HG02610 (cell line): ENCODE data around the gene BNC2.
"Not testable (repeated sequence)": the region's sequence is repeated elsewhere in the genome, so short reads cannot be mapped to it uniquely, and the experiment has no call there.

Source experiments
- ATAC-seq: cut with Tn5 transposase; IDR thresholded peaks from one replicate; pipeline ENCODE4 v1.9.1; 2021; ENCODE audit warnings: mild to moderate bottlenecking, moderate library complexity; ENCODE audit not compliant: unreplicated experiment

BNC2 gene, protein sequence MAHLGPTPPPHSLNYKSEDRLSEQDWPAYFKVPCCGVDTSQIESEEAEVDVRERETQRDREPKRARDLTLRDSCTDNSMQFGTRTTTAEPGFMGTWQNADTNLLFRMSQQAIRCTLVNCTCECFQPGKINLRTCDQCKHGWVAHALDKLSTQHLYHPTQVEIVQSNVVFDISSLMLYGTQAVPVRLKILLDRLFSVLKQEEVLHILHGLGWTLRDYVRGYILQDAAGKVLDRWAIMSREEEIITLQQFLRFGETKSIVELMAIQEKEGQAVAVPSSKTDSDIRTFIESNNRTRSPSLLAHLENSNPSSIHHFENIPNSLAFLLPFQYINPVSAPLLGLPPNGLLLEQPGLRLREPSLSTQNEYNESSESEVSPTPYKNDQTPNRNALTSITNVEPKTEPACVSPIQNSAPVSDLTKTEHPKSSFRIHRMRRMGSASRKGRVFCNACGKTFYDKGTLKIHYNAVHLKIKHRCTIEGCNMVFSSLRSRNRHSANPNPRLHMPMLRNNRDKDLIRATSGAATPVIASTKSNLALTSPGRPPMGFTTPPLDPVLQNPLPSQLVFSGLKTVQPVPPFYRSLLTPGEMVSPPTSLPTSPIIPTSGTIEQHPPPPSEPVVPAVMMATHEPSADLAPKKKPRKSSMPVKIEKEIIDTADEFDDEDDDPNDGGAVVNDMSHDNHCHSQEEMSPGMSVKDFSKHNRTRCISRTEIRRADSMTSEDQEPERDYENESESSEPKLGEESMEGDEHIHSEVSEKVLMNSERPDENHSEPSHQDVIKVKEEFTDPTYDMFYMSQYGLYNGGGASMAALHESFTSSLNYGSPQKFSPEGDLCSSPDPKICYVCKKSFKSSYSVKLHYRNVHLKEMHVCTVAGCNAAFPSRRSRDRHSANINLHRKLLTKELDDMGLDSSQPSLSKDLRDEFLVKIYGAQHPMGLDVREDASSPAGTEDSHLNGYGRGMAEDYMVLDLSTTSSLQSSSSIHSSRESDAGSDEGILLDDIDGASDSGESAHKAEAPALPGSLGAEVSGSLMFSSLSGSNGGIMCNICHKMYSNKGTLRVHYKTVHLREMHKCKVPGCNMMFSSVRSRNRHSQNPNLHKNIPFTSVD

DNA sequence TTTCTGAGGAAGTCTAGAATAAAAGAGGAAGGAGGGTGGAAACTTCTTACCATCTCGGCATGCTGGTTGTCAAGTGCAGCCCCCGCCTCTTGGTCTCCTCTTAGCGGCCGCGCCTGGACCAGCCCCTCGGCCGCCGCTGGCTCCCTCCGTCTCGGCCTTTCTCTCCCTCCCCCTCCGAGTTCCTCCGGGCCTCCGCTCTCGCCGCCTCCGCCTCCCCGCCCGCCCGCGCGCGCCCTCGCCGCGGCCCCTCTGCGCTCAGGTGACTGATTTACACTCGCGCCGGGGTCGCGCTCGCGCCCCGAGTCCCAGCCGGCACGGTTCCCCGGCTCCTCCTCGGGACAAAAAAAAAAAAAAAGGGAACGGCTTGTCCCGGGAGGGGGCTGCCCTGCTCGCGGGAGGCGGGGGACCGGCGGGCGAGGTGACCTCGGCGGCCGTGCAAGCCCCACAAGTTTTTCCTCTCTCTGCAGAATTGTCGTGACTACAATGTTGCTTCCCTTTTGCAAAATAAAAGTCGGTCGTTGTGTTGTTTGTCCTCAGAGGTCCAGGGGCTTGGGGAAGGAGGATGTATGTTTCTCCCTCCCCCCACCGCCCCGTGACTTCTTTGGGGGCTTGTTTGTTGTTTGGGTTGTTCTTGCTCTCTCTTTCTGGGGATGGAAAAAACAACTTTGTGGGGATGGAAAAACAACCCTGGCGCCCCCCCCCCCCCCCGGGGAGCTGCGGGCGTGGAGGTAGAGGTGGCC lies at the start of gene BNC2:
BNC2 (minus strand) TSS at position 75 of the 740 bp plus-strand sequence; CDS start at position 53, 22 bp downstream.
- no peak for ATAC-seq

DNA sequence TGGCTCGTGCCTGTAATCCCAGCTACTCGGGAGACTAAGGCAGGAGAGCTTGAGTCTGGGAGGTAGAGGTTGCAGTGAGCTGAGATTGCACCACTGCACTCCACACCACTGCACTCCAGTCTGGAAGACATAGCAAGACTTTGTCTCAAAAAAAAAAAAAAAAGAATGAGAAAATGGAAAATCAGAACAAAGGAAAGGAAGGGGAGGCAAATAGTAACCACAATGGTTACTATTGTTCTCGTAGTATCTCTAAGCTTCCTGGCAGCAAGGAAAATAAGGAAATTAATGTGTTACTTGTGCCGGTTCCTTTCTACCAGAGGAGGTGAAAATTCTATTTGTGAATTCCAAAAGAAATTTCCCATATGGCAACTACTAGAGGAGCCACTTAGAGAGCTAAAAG lies 48.5 kb upstream of the BNC2 start:
- ATAC-seq, result no peak

DNA sequence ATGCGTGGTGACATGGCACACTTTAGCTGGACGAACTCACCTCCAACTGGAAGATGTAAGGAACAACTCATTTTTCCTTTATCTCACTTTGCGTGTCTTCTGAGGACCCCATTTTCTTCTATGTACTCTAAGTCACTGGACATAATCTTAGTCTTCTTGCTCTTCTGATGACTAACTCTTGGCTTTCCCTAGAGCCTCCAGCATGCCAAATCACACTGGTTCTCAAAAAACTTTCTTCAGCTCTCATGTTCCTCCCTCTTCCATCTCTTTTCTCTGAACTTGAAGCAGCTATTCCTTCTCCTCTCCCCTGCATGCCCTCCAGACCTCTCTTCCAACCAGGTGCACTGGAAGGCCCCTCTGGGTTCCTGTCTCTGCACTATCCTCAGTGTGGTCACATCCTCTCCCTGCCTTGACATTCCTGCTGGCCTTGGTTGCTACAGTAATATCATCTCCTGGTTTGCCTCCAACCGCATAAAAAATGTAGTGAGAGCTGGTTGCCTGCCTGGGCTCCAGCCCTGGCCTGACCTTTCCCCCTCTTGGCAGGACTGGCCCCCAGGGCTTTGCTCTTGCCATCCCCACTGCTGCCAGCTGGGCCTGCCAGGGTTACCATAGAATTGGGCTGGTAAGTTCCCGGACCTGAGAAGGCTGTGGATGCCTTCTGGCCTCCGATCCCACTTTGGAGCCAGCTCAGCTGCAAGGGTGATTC lies 44.8 kb upstream of the BNC2 start:
- ATAC-seq, result no peak

DNA sequence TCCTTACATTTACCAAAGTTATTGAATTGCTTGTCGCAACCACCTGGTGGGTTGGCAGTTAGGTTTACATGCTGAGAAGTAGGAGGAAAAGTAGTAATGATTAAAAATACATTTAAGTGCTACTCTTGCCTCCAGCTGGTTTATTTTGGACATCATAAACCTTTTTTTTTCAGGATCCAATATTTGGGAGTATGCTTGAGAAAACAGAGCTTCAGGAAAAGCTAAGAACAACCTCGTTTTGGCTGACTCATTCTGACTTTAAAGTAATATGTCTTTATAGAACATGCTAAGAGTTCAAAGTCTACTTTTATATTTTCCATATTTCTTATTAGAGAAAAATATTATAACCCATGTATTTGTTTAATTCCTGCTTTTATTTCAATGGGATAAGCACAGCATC lies 41.7 kb upstream of the BNC2 start:
- no peak for ATAC-seq

DNA sequence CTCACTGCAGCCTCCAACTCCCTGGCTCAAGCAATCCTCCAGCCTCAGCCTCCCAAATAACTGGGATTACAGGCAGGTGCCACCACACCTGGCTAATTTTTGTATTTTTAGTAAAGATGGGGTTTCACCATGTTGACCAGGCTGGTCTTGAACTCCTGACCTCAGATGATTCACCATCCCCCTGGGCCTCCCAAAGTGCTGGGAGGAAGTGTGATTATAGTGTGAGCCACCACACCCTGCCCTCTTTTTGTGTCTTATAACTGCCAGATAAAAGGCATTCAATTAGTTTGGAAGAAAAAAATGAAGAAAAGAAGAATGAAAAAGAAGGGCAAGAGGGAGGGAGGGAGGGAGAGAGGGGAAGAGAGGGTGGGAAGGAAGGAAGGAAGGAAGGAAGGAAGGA lies 37.7 kb upstream of the BNC2 start:
- not testable (repeated sequence) for ATAC-seq

DNA sequence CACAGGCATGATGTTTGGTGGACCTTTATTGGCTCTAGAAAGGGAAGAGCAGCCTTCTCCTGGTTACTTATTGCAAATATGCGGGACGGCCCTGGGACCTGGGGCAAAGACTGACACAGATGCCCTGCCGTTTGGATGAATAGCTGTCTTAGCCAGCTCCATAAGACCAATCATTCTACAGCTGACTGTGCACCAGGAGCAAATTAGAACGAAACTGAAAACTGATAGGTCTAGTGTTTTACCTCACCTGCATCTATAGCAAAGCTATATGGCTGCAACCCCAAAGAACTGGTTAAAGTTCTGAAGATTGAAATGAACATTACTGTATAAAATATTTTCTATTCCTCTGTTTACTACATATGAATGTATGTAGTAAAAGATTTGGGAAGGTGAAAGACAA lies 34.2 kb upstream of the BNC2 start:
- no peak for ATAC-seq

DNA sequence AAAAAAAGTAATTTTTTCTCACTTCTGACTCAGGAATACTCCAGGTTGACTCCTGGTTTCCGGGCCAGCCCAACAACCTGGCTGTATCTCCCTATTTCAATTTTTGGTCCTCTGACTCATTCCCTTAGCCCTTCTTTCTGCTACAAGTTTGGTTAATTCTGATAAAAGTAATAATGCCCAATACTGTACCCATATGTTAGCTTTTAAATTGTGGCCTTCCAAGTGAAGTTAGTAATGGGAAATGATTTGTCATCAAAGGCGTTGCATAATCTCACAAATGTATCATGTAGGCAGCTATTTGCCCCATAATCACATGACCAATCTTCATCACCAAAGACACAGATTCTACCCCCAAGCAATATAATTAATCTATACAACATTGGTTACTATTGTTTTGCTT lies 31.1 kb upstream of the BNC2 start:
- no peak for ATAC-seq

DNA sequence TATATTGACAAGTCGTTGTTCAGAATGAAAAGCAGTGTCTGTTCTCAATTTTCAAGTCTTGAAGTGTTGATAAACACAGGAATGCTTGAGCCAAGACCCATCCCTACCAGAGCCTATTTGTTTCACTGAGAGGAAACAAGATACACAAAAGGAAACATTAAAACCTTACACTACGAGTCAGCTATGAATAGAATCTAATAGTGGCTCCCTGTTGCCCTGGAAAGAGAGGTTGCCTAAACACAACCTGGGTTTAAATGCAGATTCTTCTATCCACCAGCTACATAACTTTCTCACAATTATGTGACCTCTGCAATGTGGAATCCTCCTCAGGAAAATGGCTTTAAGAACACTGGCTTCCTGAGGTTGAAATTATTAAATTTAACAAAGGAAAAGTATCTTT lies 29.1 kb upstream of the BNC2 start:
- ATAC-seq, result no peak

DNA sequence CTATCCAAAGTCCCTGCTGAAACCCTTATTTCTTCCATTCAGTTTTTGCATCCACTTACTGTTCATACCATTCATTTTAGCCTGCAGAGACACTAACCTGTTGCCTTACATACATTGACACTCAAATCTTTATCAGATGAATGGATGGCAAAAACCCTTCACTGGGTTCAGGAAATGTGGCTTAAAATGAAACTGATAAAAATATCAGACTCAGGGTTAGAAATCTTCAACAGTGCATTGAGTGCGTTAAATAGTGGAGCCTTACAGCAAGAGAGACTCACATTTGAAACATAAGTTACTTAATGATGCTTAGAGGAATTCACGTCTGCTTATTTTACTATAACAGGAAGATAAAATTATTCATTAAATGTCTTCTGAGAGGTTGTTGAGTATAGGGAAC lies 28.0 kb upstream of the BNC2 start:
- no peak for ATAC-seq

DNA sequence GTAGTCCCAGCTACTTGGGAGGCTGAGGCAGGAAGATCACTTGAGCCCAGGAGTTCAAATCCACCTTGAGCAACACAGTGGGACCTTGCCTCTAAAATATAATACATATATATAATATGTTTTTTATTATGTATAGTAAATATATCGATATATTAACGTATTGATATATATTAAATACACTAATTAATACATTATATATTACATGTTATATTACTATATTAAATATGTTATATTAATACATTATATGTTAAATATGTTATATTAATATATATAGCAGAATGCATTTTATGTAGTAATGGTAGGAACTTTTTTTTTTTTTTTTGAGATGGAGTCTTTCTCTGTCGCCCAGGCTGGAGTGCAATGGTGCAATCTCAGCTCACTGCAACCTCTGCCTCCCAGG lies 18.1 kb upstream of the BNC2 start:
- no peak for ATAC-seq

DNA sequence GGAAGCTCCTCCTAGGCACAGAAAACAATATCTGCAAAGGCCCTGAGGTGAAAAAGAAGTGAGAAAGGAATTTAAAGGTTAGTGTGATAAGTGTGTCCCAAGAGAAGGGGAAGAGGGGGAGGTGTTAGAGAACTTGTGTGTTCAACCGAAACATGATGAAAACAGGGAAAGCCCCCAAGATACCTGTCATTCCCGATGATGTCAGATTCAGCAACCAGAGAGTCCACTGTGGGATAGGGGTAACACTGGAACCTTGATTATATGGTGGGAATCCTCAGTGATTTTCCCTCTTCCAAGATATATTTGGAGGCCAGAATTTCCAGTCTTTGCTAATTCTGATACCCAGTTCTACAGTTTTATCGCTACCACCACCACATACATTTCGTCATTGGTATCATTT lies 15.5 kb upstream of the BNC2 start:
- ATAC-seq, result no peak

DNA sequence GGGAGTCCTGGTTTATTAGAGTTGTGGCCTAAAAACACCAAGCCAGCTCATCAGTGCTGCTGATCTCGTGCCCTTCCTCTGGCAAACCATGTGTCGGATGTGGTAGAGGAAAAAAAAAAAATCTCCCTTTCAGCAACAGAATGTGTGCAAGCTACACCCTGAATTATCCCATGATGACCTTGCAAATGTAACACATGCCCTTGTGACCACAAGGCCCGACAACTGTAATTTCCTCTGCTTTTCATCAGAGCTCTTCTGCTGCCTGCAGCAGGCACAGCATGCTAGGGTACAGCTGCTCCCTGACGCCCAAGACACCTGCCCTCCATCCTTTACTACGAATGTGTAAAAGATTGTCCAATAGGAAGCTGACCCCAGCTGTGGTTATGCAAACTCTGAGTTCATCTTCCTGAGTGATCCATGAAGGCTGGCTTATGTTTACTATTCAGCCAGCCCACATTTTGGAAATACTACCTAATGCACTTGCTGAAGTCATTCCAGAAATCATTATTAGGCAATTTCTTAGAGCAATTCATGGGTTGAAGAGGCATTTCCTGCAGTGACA lies 14.6 kb upstream of the BNC2 start:
- no peak for ATAC-seq

DNA sequence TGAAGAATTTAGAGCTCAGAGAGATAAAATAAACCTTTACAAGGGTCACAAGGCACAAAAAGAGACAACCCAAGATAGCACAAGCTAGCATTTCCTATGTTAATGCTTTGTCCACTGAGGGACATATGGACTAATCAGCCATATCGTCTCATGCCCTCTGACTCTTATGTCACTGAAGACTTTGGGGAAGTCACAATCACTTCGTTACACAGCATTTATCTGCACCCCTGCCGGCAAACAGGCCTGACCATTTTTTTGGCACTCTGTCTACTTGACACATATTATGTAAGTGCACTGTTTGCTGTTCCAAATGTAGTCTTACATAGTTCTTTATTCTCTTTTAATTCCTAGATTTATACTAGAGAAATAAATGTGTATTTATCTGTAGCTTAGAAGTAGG lies 13.9 kb upstream of the BNC2 start:
- no peak for ATAC-seq

DNA sequence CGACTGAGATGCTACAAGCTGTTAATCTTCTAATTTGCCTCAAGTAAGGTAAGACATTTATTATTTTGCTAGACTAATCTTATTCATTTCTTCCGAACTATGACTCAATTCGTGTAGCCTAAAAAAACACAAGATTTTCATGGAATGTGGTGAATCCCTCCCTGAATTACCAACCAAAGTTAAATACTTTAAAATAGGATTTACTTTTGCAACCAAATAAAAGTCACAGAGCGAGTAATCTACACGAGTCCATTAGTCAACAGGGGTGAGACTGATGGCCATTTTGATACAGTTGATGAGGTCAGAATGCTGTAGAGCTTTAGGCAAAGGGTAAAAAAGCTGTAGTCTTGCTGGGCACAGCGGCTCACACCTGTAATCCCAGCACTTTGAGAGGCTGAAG lies 13.1 kb upstream of the BNC2 start:
- ATAC-seq, result no peak

DNA sequence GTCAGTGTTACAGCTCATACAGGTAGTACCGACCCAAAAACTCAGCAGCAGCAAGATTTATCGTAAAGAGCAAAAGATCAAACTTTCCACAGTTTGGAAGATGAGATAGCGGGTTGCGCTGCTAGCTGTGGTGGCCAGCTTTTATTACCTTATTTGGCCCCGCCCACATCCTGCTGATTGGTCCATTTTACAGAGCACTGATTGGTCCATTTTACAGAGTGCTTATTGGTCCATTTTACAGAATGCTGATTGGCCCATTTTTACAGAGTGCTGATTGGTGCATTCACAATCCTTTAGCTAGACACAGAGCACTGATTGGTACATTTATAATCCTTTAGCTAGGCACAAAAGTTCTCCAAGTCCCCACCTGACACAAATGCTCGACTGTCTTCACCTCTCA lies 12.0 kb upstream of the BNC2 start:
- ATAC-seq, result not testable (repeated sequence)

DNA sequence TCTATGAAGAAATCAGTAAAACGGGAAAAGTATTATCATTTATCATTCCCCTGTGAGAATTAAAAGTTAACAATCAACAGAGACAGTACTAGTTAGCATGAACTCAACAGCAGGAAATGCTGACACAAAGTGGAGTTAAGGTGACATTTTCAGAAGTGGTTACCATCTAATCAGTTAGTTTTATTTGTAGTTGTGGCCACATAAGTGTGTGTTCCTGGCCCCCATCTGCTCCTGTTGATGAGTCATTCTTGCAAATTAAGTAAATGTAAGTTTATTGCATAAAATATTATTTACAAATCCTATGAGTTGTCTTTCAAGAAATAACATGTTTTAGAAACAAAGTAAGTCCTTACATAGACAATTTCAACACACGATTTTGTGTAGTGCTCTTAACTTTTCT lies 8.9 kb upstream of the BNC2 start:
- no peak for ATAC-seq

DNA sequence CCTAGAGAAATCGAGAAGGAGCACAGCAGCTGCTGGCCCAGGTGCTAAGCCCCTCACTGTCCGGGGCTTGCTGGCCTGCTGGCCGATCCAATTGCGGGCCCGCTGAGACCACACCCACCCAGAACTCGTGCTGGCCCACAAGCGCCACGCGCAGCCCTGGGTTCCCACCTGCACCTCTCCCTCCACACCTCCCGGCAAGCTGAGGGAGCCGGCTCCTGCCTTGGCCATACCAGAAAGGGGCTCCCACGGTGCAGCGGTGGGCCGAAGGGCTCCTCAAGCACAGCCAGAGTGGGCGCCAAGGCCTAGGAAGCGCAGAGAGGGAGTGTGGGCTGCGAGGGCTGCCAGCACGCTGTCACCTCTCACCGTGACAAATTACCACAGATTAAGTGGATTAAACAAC lies 6.8 kb upstream of the BNC2 start:
- ATAC-seq, result no peak

DNA sequence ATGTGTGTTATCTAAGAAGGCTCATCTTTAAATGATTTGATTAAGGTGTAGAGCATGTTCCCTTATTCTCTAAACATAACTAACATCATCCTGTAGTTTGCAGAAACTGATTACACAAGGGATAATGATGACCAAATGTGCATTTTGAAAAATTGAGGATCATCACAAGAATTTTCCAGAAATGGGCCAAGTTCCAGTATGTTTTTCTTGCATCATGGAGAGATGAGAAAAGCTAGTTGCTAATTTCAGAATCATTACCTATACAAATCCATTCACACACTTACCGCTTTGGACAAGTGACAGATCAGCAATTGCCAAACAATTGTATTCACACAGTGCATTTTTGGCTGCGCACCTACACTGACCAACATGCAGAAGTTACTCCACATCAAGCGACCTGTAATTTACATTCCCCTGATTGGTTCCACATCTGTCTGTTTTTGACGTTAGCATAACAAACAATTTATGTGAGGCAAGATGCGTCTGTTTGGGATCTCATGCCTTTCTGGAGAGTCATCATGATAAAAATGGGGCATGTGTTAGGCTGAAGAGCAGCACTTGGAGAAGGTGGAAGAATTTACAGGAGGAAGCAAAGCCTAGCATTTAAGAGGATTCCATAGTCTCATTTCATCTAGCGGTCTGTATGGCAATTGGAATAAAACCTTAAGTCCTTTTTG lies 2.8 kb upstream of the BNC2 start:
- no peak for ATAC-seq

DNA sequence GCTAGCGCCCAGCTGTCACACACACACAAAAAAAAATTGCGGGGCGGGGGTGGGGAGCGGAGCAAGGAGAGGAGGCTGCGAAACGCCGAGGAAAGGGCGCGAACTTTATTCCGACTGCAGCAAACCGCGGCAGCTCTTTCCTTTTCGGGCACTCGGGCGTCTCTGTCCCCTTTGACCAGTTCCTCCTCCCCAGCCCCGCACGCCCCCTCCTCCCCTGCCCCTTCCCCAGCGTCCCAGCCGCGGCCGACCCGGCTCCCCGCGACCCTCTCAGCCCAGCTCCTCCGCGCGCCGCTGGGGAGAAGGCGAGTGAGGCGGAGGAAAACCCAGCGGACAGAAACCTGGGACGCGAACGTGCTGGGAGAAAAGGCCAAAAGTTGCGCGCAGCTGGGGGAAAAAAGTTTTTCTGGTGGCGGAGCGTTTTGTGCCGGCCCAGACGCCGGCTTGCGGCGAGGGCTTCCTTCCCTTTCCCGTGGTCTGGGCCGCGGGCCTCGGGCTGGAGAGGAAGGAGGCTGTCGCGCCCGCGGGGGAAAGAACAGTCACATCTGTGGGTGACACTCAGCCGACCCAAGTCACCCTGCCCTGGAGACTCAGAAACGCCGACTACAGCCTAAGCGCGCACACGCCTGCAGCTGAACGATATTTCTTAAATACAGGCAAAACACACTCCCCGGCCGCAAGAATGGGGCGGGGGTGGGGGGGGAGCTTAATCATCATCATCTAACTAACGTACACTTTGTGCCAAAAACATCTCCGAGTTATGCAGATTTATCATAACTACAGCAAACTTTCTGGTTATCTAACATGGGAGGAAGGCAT lies 1.1 kb upstream of the BNC2 start:
- ATAC-seq, result no peak
